Subcutaneous abdominal adipose tissue (tissue), 5 donors: ENCODE measurements around the gene GPR107.
A peak's percentile ranks its signal among the peaks of the same experiment; 100 is the strongest.

Experiments
- H3K27ac ChIP-seq: one replicate; pipeline ENCODE4 v1.7.0; 2013; ENCODE audit warnings: low read depth, mild to moderate bottlenecking, inconsistent platforms, low read length, moderate library complexity
- H3K27me3 ChIP-seq, 5 donors: one replicate each; pipeline ENCODE4 v1.7.0; 2013; ENCODE audit warnings: low read length in 5 of 5, inconsistent platforms in 1 of 5; ENCODE audit not compliant: control insufficient read depth in 5 of 5, insufficient read depth in 4 of 5
- H3K36me3 ChIP-seq, 5 donors: one replicate each; pipeline ENCODE4 v1.7.0; 2013; ENCODE audit warnings: low read length in 5 of 5; ENCODE audit not compliant: control insufficient read depth in 5 of 5, insufficient read depth in 5 of 5
- H3K4me1 ChIP-seq, 5 donors: one replicate each; pipeline ENCODE4 v1.7.0; 2013; ENCODE audit warnings: low read length in 5 of 5, mild to moderate bottlenecking in 3 of 5, moderate library complexity in 1 of 5; ENCODE audit not compliant: control insufficient read depth in 5 of 5, insufficient read depth in 5 of 5
- H3K4me3 ChIP-seq, 5 donors: one replicate each; pipeline ENCODE4 v1.7.0; 2013; ENCODE audit warnings: low read length in 5 of 5, low read depth in 1 of 5
- H3K9ac ChIP-seq, 5 donors: one replicate each; pipeline ENCODE4 v1.7.0; 2013; ENCODE audit warnings: low read length in 5 of 5, mild to moderate bottlenecking in 4 of 5, moderate library complexity in 3 of 5
- H3K9me3 ChIP-seq, 5 donors: one replicate each; pipeline ENCODE4 v1.7.0; 2013; ENCODE audit warnings: low read length in 5 of 5; ENCODE audit not compliant: control insufficient read depth in 5 of 5
- donor health status: healthy.
- donor health status: healthy.
- donor health status: healthy.
- donor health status: healthy.
- donor health status: healthy.

Gene GPR107

DNA sequence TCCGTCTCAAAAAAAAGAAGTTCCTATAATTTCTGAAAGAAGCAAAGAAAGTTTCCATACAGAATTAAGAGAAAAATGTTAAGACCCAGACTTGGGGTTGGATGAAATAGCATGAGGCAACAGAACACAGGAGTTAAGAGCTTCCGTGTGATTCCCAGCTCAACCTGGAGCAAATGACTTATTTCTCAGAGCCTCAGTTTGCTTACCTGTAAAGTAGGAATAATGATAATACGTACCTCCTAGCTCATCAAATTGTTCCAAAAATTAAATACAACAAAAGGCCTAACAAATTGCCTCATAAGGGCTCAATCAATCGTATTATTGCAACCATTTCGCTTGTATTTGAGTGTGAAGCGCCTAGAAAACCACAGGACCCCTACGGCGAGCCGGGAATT lies 600 bp upstream of the GPR107 start:
- H3K4me3 ChIP-seq, result peak overlapping the region; percentile 84 to 96 (median 94)
- peak overlapping the region; percentile 84 for H3K27ac ChIP-seq
- peaks cover 0 to under 1% (median 0%) of the 10 kb centered on the region in 5 donors for H3K36me3 ChIP-seq
- no peaks in the 10 kb centered on the region for H3K9me3 ChIP-seq
- H3K9ac ChIP-seq, result peak overlapping the region; percentile 77 to 94 (median 93)
- peaks cover 4 to 30% (median 24%) of the 10 kb centered on the region in 5 donors for H3K4me1 ChIP-seq
- H3K27me3 ChIP-seq, result no peaks in the 10 kb centered on the region

DNA sequence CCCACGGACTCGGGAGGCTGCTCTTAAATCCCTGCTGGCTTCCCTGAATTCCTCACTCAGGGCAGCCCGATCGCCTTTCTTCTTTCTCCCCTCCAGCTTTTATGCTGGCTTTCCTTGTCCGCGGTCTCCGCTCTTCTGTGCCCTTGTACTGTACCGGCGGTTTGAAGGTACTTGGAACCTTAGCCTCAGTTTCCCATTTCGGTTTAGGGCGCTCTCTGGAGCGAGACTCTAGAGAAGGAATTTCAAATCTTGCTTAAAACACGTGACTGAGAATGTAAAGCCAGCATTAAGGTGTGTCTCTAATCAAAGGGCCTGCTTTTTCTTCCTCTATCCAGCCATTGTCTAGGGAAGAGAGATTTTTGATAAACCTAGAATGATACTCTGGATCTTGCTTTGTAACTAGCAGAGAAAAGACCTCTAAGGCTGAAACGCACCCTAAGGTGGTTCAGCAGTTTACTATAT lies 650 bp downstream of the GPR107 start:
- H3K36me3 ChIP-seq, result peaks cover 0 to 8% (median 5%) of the 10 kb centered on the region in 5 donors
- peak overlapping the region; percentile 2 to 94 (median 93) for H3K9ac ChIP-seq
- no peaks in the 10 kb centered on the region for H3K9me3 ChIP-seq
- peak overlapping the region; percentile 90 to 96 (median 94) for H3K4me3 ChIP-seq
- H3K27ac ChIP-seq, result peak overlapping the region; percentile 84
- no peaks in the 10 kb centered on the region for H3K27me3 ChIP-seq
- peaks cover 4 to 30% (median 24%) of the 10 kb centered on the region in 5 donors for H3K4me1 ChIP-seq

DNA sequence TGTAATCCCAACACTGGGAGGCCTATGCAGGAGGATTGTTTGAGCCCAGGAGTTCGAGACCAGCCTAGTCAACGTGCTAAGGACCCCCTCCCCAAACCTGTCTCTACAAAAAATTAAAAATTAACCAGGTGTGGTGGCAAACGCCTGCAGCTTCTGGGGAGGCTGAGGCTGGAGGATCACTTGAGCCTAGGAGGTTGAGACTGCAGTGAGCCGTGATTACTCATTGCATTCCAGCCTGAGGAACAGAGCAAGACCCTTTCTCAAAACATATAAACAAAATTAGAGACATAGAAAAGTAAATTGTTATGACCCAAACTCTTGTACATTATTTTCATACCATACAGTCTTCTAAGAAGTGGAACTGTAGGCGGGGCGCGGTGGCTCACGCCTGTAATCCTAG lies 1.1 kb downstream of the GPR107 start:
- H3K4me1 ChIP-seq, result peaks cover 4 to 30% (median 24%) of the 10 kb centered on the region in 5 donors
- H3K36me3 ChIP-seq, result peaks cover 0 to 8% (median 5%) of the 10 kb centered on the region in 5 donors
- no peaks in the 10 kb centered on the region for H3K27me3 ChIP-seq
- no peaks in the 10 kb centered on the region for H3K9me3 ChIP-seq
- peak overlapping the region in 4 of 5 donors; percentile 80 to 94 (median 93) for H3K9ac ChIP-seq
- peak overlapping the region; percentile 90 to 96 (median 94) for H3K4me3 ChIP-seq
- no peak overlapping the region for H3K27ac ChIP-seq

DNA sequence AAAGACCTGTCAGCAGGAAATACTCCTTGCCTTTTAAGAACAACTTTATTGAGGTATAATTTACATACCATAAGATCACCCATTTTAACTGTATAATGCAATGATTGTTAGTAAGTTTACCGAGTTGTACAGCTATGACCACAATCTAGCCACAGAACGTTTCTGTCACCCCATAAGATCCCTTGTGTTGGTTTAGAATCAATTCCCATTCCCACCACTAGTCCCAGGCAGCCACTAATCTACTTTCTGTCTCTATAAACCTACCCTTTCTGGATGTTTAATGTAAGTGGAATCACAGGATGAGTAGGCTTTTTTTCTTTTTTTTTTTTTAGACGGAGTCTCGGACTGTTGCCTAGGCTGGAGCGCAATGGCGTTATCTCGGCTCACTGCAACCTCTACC lies 4.4 kb downstream of the GPR107 start:
- Histone ChIP-seq H3K27ac (no peak overlapping the region), H3K27me3 (no peaks in the 10 kb centered on the region), H3K36me3 (peaks cover 0 to 8% (median 5%) of the 10 kb centered on the region in 5 donors), H3K4me1 (peaks cover 1 to 16% (median 14%) of the 10 kb centered on the region in 5 donors), H3K9ac (no peak overlapping the region), H3K4me3 (no peak overlapping the region), H3K9me3 (no peaks in the 10 kb centered on the region)

DNA sequence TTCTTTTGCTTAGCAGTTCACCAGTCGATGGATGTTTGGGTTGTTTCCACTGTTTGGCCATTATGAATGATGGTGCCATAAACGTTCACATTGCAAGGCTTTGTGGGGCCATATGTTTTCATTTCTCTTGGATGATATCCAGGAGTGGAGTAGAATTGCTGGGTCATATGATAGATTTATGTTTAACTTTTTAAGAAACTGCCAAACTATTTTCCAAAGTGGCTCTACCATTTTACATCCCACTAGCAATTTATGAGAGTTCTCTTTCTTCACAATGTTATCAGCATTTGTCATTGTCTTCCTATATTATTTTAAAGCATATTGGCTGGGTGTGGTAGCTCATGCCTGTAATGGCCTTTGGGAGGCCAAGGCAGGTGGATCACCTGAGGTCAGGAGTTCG lies 5.2 kb downstream of the GPR107 start:
- H3K4me3 ChIP-seq, result no peak overlapping the region
- peaks cover 0 to 12% (median 10%) of the 10 kb centered on the region in 5 donors for H3K4me1 ChIP-seq
- peaks cover 0 to 8% (median 5%) of the 10 kb centered on the region in 5 donors for H3K36me3 ChIP-seq
- no peaks in the 10 kb centered on the region for H3K27me3 ChIP-seq
- no peak overlapping the region for H3K9ac ChIP-seq
- H3K9me3 ChIP-seq, result no peaks in the 10 kb centered on the region
- H3K27ac ChIP-seq, result no peak overlapping the region

DNA sequence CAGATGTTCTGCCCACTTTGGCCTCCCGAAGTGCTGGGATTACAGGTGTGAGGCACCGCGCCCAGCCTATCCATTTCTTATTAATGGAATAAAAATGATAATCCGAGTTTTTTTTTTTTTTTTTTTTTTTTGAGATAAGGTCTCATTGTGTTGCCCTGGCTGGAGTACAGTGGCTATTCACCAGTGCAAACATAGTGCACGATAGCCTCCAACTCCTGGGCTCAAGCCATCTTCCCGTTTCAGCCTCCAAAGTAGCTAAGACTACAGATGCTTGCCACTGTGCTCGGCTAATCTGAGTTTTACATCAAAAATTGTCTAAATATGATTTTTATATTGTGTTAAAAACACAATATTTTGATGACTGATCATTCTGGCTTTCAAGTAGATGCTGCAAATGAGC lies 6.6 kb downstream of the GPR107 start:
- H3K4me3 ChIP-seq, result no peak overlapping the region
- H3K9ac ChIP-seq, result no peak overlapping the region
- H3K4me1 ChIP-seq, result no peaks in the 10 kb centered on the region
- no peaks in the 10 kb centered on the region for H3K27me3 ChIP-seq
- H3K27ac ChIP-seq, result no peak overlapping the region
- no peaks in the 10 kb centered on the region for H3K9me3 ChIP-seq
- peaks cover 0 to 8% (median 5%) of the 10 kb centered on the region in 5 donors for H3K36me3 ChIP-seq

DNA sequence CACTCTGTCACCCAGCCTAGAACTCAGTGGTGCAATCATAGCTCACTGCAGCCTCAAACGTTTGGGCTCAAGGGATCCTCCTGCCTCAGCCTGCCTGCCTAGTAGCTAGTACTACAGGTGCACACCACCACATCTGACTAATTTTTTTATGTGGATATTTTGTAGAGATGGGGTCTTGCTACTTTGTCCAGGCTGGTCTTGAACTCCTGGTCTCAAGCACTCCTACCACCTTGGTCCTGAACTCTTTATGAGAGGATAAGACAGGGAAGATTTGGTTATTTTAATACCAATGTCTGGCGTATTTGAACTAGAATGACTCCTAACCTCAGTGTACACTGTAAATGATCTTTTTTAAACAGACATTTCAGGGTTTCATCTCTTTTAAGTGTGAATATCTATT lies 9.0 kb downstream of the GPR107 start:
- no peak overlapping the region for H3K4me3 ChIP-seq
- H3K9ac ChIP-seq, result no peak overlapping the region
- no peak overlapping the region for H3K27ac ChIP-seq
- H3K4me1 ChIP-seq, result peaks cover 0 to 2% (median 0%) of the 10 kb centered on the region in 5 donors
- no peaks in the 10 kb centered on the region for H3K27me3 ChIP-seq
- H3K36me3 ChIP-seq, result peaks cover 0 to 8% (median 5%) of the 10 kb centered on the region in 5 donors
- H3K9me3 ChIP-seq, result no peaks in the 10 kb centered on the region

DNA sequence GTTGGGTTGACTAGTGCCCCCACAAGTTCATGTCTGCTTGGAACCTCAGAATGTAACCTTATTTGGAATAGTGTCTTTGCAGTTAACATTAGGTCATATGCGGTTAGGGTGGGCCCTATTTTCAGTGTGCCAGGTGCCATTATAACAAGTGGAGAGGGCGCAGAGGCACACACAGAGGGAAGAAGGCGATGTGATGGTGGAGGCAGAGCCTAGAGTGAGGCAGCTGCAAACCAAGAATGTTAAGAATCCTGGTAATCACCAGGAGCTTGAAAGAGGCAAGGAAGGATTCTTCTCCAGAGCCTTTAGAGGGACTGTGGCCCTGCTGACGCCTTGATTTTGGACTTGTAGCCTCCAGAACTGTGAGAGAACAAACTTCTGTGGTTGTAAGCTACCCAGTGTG lies 10.9 kb downstream of the GPR107 start:
- Histone ChIP-seq H3K9ac (no peak overlapping the region), H3K9me3 (no peaks in the 10 kb centered on the region), H3K4me1 (peaks cover 0 to 15% (median 6%) of the 10 kb centered on the region in 5 donors), H3K36me3 (no peaks in the 10 kb centered on the region), H3K27ac (no peak overlapping the region), H3K4me3 (no peak overlapping the region), H3K27me3 (no peaks in the 10 kb centered on the region)

DNA sequence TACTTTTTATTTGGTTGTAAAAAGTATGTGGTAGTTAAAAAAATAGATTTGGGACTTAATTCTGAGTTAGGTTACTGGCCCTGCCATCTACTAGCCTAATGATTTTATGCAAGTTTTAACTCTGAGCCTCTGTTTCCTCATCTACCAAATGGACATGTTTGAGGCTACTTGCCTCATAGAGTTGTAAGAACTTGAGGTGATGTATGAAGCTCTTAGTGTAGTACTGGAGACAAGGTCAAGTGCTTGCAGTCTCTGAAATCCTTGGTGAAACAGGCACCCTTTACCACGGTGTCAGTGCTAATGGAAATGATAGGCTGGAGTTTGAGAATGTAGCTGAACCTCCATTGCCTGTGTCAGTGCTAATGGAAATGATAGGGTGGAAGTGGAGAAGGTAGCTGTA lies 15.3 kb downstream of the GPR107 start:
- H3K4me1 ChIP-seq, result peaks cover 0 to 26% (median 17%) of the 10 kb centered on the region in 5 donors
- no peaks in the 10 kb centered on the region for H3K36me3 ChIP-seq

DNA sequence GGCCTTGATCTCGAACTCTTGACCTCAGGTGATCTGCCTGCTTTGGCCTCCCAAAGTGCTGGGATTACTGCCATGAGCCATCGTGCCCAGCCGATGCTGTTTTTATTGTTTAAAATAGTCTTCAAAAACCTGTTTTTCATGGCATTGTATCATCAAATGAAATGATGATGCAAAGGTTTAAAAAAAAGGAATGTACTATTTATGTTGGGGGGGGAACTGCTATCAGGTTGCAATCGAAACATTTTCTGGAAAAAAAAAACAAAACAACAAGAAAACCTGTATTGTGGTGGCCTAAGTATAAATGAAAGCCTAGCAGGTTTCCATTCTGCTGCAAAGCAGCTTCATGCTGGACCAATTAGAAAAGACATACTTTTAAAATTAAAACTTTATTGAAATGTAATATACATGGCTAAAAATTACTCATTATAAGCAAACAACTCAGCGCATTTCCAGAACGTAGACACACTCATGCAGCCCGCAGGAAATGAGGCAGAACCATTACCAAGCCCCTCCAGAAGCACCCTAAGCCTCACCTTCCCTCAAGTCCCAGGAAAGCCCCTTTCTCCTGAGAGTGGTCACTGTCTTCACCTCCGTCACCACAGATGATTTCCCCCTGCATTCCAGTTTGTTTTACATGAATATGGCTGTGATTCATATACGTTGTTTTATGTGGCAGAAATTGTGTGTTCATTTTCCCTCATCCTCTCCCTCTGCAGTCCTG lies 19.0 kb downstream of the GPR107 start:
- Histone ChIP-seq H3K4me1 (peaks cover 0 to 32% (median 26%) of the 10 kb centered on the region in 5 donors), H3K36me3 (peaks cover 9 to 19% (median 16%) of the 10 kb centered on the region in 5 donors), H3K9ac (no peak overlapping the region), H3K27ac (no peak overlapping the region), H3K4me3 (no peak overlapping the region), H3K9me3 (no peaks in the 10 kb centered on the region), H3K27me3 (no peaks in the 10 kb centered on the region)

More for the DNA sequence above, 15.3 kb downstream of the GPR107 start:
- Histone ChIP-seq H3K27ac (no peak overlapping the region), H3K9me3 (no peaks in the 10 kb centered on the region), H3K9ac (no peak overlapping the region), H3K27me3 (no peaks in the 10 kb centered on the region), H3K4me3 (no peak overlapping the region)
